Activated CD8-positive, alpha-beta T cell treated with anti-CD3 and anti-CD28 coated beads for 36 hours (primary cell): ENCODE results near the gene ZNF276. TPM values are rescaled to one million over a fixed set of nuclear protein-coding genes. Genes with fewer than 3 reads are reported as not detected.
"Not testable (repeated sequence)": the region's sequence is repeated elsewhere in the genome, so short reads cannot be mapped to it uniquely, and the experiment has no call there.

Experiments
- ATAC-seq: fragments of 200-7000 bp; cut with Tn5 transposase; one replicate; pipeline ENCODE4 v1.10.0; 2021; ENCODE audit warnings: mild to moderate bottlenecking, moderate library complexity
- CTCF ChIA-PET: fragments of 350-600 bp; sonication (Branson Sonifier 250); formaldehyde crosslinking; loops from one replicate; lab custom pipeline; 2021; ENCODE audit warnings: antibody characterized with exemption; lab: Charles Lee
- POLR2A ChIA-PET: fragments of 350-600 bp; sonication (Branson Sonifier 250); formaldehyde crosslinking; loops from one replicate; lab custom pipeline; 2021; ENCODE audit warnings: antibody characterized with exemption; lab: Charles Lee
- DNase-seq: peaks from one replicate; pipeline ENCODE4 v3.0.0-alpha.2; 2020
- H3K27ac Mint-ChIP-seq: one replicate; pipeline ENCODE4 v1.8.0; 2021; ENCODE audit warnings: mild to moderate bottlenecking, mixed read lengths
- H3K27me3 Mint-ChIP-seq: one replicate; pipeline ENCODE4 v1.8.0; 2021; ENCODE audit warnings: mixed read lengths
- H3K36me3 Mint-ChIP-seq: one replicate; pipeline ENCODE4 v1.8.0; 2021; ENCODE audit warnings: low read depth, mixed read lengths
- H3K4me1 Mint-ChIP-seq: one replicate; pipeline ENCODE4 v1.8.0; 2021; ENCODE audit warnings: low read depth, mixed read lengths
- H3K4me3 Mint-ChIP-seq: one replicate; pipeline ENCODE4 v1.8.0; 2021; ENCODE audit warnings: mild to moderate bottlenecking, moderate library complexity, mixed read lengths
- H3K9me3 Mint-ChIP-seq: one replicate; pipeline ENCODE4 v1.8.0; 2021; ENCODE audit warnings: mixed read lengths
- CTCF ChIP-seq: fragments of 200-600 bp; IDR thresholded peaks from one replicate; pipeline ENCODE4 v1.8.0; 2022; ENCODE audit warnings: antibody characterized with exemption, mild to moderate bottlenecking
- intact Hi-C: fragments of 100-400 bp; cut with micrococcal nuclease; formaldehyde crosslinking; loops from one replicate; pipeline ENCODE4 v1.10.0; 2022
- total RNA-seq, 2 experiments: library from RNA; stranded (reverse); gene quantifications; one replicate each; pipeline ENCODE4 v1.2.3, GENCODE V29; 2021

The ZNF276 gene
- total RNA-seq, 2 experiments from 2014 or later: 24.6 to 27.9 TPM

- ATAC-seq (no peak), DNase-seq (no peak)
- TF ChIP-seq CTCF: no peak
- CTCF ChIA-PET: interaction anchor here (0.8 to 2.5 kb wide), 10 partner anchors 8 to 187 kb away, joined by 3 to 13 read pairs (median 4); no protein-coding TSS in a partner anchor
- Mint-ChIP-seq H3K4me1 (peaks cover 30% of the 10 kb centered on the region), H3K36me3 (peaks cover 65% of the 10 kb centered on the region), H3K4me3 (peak overlapping the region; percentile 70), H3K9me3 (no peaks in the 10 kb centered on the region), H3K27ac (peak overlapping the region; percentile 81), H3K27me3 (no peaks in the 10 kb centered on the region)
- POLR2A ChIA-PET: interaction anchor here (0.6 to 1.4 kb wide), 6 partner anchors 16 to 157 kb away, joined by 3 to 5 read pairs (median 4); partner anchors contain the start of gene MC1R
- intact Hi-C loops: no loop called here
These were observed 40.1 kb downstream of the ZNF276 start for GRCh38 chr16:89761304-89761922.

- CTCF ChIA-PET: no interaction called here
- intact Hi-C loops: no loop called here
- TF ChIP-seq CTCF: no peak
- ATAC-seq (peak; percentile 81), DNase-seq (peak; percentile 79)
- peak overlapping the region; percentile 76 for H3K27ac Mint-ChIP-seq
- H3K36me3 Mint-ChIP-seq: peaks cover 66% of the 10 kb centered on the region
- peak overlapping the region; percentile 56 for H3K4me3 Mint-ChIP-seq
- H3K9me3 Mint-ChIP-seq: no peaks in the 10 kb centered on the region
- POLR2A ChIA-PET: interaction anchor here (1.3 kb wide), 1 partner anchor 33 kb away, joined by 3 read pairs; no protein-coding TSS in a partner anchor
- peaks cover 39% of the 10 kb centered on the region for H3K4me1 Mint-ChIP-seq
- no peaks in the 10 kb centered on the region for H3K27me3 Mint-ChIP-seq
These were observed 43.4 kb downstream of the ZNF276 start for GRCh38 chr16:89764711-89765201.

GRCh38 chr16:89765292-89765830 lies 44.0 kb downstream of the ZNF276 start:
- no peak overlapping the region for H3K4me3 Mint-ChIP-seq
- peak overlapping the region; percentile 76 for H3K27ac Mint-ChIP-seq
- POLR2A ChIA-PET: interaction anchor here (1.3 kb wide), 1 partner anchor 33 kb away, joined by 3 read pairs; no protein-coding TSS in a partner anchor
- intact Hi-C loops: no loop called here
- peaks cover 39% of the 10 kb centered on the region for H3K4me1 Mint-ChIP-seq
- no peak for TF ChIP-seq CTCF
- ATAC-seq: no peak
- H3K27me3 Mint-ChIP-seq: no peaks in the 10 kb centered on the region
- H3K9me3 Mint-ChIP-seq: no peaks in the 10 kb centered on the region
- peaks cover 67% of the 10 kb centered on the region for H3K36me3 Mint-ChIP-seq
- no peak for DNase-seq
- CTCF ChIA-PET: no interaction called here

- CTCF ChIA-PET: interaction anchor here (0.9 kb wide), 1 partner anchor 105 kb away, joined by 3 read pairs; no protein-coding TSS in a partner anchor
- H3K9me3 Mint-ChIP-seq: no peaks in the 10 kb centered on the region
- H3K27me3 Mint-ChIP-seq: no peaks in the 10 kb centered on the region
- H3K4me1 Mint-ChIP-seq: peaks cover 13% of the 10 kb centered on the region
- no peak for TF ChIP-seq CTCF
- H3K27ac Mint-ChIP-seq: no peak overlapping the region
- POLR2A ChIA-PET: interaction anchor here (1.3 kb wide), 1 partner anchor 21 kb away, joined by 3 read pairs; no protein-coding TSS in a partner anchor
- intact Hi-C loops: no loop called here
- DNase-seq (no peak), ATAC-seq (no peak)
- peaks cover 67% of the 10 kb centered on the region for H3K36me3 Mint-ChIP-seq
- no peak overlapping the region for H3K4me3 Mint-ChIP-seq
These were observed 49.0 kb downstream of the ZNF276 start for GRCh38 chr16:89770367-89770766.

GRCh38 chr16:89775223-89775622 lies 53.9 kb downstream of the ZNF276 start:
- Mint-ChIP-seq H3K36me3 (peaks cover 55% of the 10 kb centered on the region), H3K4me3 (no peak overlapping the region), H3K4me1 (no peaks in the 10 kb centered on the region), H3K27me3 (no peaks in the 10 kb centered on the region), H3K9me3 (no peaks in the 10 kb centered on the region), H3K27ac (no peak overlapping the region)
- ChIA-PET POLR2A (interaction anchor here (1.3 to 1.4 kb wide), 2 partner anchors 10 to 88 kb away, joined by 3 to 4 read pairs; no protein-coding TSS in a partner anchor), CTCF (no interaction called here)
- DNase-seq (no peak), ATAC-seq (no peak)
- TF ChIP-seq CTCF: no peak
- intact Hi-C loops: no loop called here

- H3K36me3 Mint-ChIP-seq: peaks cover 45% of the 10 kb centered on the region
These were observed 56.9 kb downstream of the ZNF276 start for GRCh38 chr16:89778211-89778610.

More at GRCh38 chr16:89778211-89778610, 56.9 kb downstream of the ZNF276 start:
- POLR2A ChIA-PET: interaction anchor here (1.2 kb wide), 1 partner anchor 10 kb away, joined by 4 read pairs; no protein-coding TSS in a partner anchor
- H3K4me1 Mint-ChIP-seq, intact Hi-C loops, H3K4me3 Mint-ChIP-seq, ATAC-seq, H3K27ac Mint-ChIP-seq, H3K27me3 Mint-ChIP-seq, DNase-seq, H3K9me3 Mint-ChIP-seq: not testable (repeated sequence)
- CTCF ChIA-PET: interaction anchor here (0.9 to 1.2 kb wide), 2 partner anchors 15 to 25 kb away, joined by 3 read pairs; no protein-coding TSS in a partner anchor
